ENCODE measurements around the gene OSGEP. TPM values are rescaled to one million over a fixed set of nuclear protein-coding genes. Genes with fewer than 3 reads are reported as not detected.
A peak's percentile ranks its signal among the peaks of the same experiment; 100 is the strongest.

The OSGEP gene
- total RNA-seq, 4 donors from 2014 or later: 26.7 to 146 (median 64.7) TPM

- 0 to 42% methylated on average over 1 to 2 of the region's 2 CpGs for WGBS, 2 donors (ENCODE audit: low coverage in 1 of 2)
- Histone ChIP-seq H3K27me3 (no peaks in the 10 kb centered on the region), H3K27ac (no peak overlapping the region), H3K4me3 (no peak overlapping the region), H3K9me3 (no peaks in the 10 kb centered on the region), H3K4me1 (peaks cover 0 to 33% (median 13%) of the 10 kb centered on the region in 4 donors), H3K36me3 (no peaks in the 10 kb centered on the region)
- in situ Hi-C loops (cut with MboI; ENCODE audit: low pct_ligation_motif_present in 1 of 4, low pct_unique_long_range_greater_than_20kb in 1 of 4, low sequenced_read_pairs in 3 of 4) (loop anchor here in 1 of 4 donors (25.0 kb wide), 1 partner anchor 187 kb away; no protein-coding TSS in a partner anchor), intact Hi-C loops (cut with DNase I; ENCODE audit: low total_unique reads) (no loop called here)
- no peak for DNase-seq
- TF ChIP-seq POLR2A (IDR thresholded peaks at IDR 0.05) (no peak), EP300 (IDR thresholded peaks at IDR 0.05; ENCODE audit: low read depth) (no peak), POLR2AphosphoS5 (IDR thresholded peaks at IDR 0.05) (no peak)
- TF ChIP-seq, protein P1, sequence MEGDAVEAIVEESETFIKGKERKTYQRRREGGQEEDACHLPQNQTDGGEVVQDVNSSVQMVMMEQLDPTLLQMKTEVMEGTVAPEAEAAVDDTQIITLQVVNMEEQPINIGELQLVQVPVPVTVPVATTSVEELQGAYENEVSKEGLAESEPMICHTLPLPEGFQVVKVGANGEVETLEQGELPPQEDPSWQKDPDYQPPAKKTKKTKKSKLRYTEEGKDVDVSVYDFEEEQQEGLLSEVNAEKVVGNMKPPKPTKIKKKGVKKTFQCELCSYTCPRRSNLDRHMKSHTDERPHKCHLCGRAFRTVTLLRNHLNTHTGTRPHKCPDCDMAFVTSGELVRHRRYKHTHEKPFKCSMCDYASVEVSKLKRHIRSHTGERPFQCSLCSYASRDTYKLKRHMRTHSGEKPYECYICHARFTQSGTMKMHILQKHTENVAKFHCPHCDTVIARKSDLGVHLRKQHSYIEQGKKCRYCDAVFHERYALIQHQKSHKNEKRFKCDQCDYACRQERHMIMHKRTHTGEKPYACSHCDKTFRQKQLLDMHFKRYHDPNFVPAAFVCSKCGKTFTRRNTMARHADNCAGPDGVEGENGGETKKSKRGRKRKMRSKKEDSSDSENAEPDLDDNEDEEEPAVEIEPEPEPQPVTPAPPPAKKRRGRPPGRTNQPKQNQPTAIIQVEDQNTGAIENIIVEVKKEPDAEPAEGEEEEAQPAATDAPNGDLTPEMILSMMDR (IDR thresholded peaks at IDR 0.05): no peak
These were observed 29.8 kb downstream of the OSGEP start for GRCh38 chr14:20424851-20425250.

- TF ChIP-seq POLR2AphosphoS5 (IDR thresholded peaks at IDR 0.05) (no peak), EP300 (IDR thresholded peaks at IDR 0.05; ENCODE audit: low read depth) (no peak), POLR2A (IDR thresholded peaks at IDR 0.05) (no peak)
- TF ChIP-seq, protein P1 (IDR thresholded peaks at IDR 0.05): no peak
- intact Hi-C loops (cut with DNase I; ENCODE audit: low total_unique reads): no loop called here
- H3K36me3 ChIP-seq: no peaks in the 10 kb centered on the region
These were observed 31.7 kb downstream of the OSGEP start for GRCh38 chr14:20422886-20423285.

DNA sequence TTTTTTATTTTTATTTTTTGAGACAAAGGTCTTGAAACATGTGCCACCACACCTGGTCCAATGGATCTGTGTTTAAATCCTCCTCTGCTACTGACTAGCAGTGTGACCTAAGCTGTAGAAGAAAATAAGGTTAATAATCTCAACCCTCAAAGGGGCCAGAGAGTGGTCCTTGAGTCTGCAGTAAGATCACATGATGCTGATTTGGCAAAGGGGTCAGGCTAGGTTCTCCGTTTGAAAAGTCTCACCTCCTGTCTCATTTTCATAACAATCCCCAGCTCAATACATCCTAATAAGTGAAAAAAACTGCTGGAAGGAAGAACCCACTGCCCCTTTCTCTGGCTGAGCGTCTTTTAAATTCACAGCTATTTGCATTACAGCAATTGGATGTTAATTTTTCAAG lies 33.3 kb downstream of the OSGEP start:
- Histone ChIP-seq H3K27me3 (no peaks in the 10 kb centered on the region), H3K9me3 (no peaks in the 10 kb centered on the region), H3K27ac (no peak overlapping the region), H3K36me3 (no peaks in the 10 kb centered on the region), H3K4me3 (no peak overlapping the region), H3K4me1 (peaks cover 0 to 38% (median 25%) of the 10 kb centered on the region in 4 donors)
- intact Hi-C loops (cut with DNase I; ENCODE audit: low total_unique reads): no loop called here
- WGBS, 2 donors (ENCODE audit: low coverage in 1 of 2): 43 to 54% methylated on average over 2 of the region's 2 CpGs
- no peak for DNase-seq
- TF ChIP-seq POLR2A (IDR thresholded peaks at IDR 0.05): no peak
- TF ChIP-seq, protein P1 (IDR thresholded peaks at IDR 0.05): no peak
- in situ Hi-C loops (cut with MboI; ENCODE audit: low pct_ligation_motif_present in 1 of 4, low pct_unique_long_range_greater_than_20kb in 1 of 4, low sequenced_read_pairs in 3 of 4): loop anchor here in 1 of 4 donors (25.0 kb wide), 1 partner anchor 191 kb away; no protein-coding TSS in a partner anchor

More at GRCh38 chr14:20422886-20423285, 31.7 kb downstream of the OSGEP start:
- Histone ChIP-seq H3K27ac (no peak overlapping the region), H3K27me3 (no peaks in the 10 kb centered on the region), H3K9me3 (no peaks in the 10 kb centered on the region), H3K4me3 (no peak overlapping the region), H3K4me1 (peaks cover 0 to 37% (median 24%) of the 10 kb centered on the region in 4 donors)
- 10 to 45% methylated on average over 2 of the region's 2 CpGs for WGBS, 2 donors (ENCODE audit: low coverage in 1 of 2)
- DNase-seq: no peak
- in situ Hi-C loops (cut with MboI; ENCODE audit: low pct_ligation_motif_present in 1 of 4, low pct_unique_long_range_greater_than_20kb in 1 of 4, low sequenced_read_pairs in 3 of 4): loop anchor here in 1 of 4 donors (25.0 kb wide), 1 partner anchor 189 kb away; no protein-coding TSS in a partner anchor

GRCh38 chr14:20419419-20419818 lies 35.2 kb downstream of the OSGEP start:
- H3K4me1 ChIP-seq: peaks cover 0 to 55% (median 33%) of the 10 kb centered on the region in 4 donors
- H3K36me3 ChIP-seq: no peaks in the 10 kb centered on the region
- DNase-seq: no peak
- intact Hi-C loops (cut with DNase I; ENCODE audit: low total_unique reads): no loop called here
- TF ChIP-seq POLR2A (IDR thresholded peaks at IDR 0.05) (no peak), POLR2AphosphoS5 (IDR thresholded peaks at IDR 0.05) (no peak)
- TF ChIP-seq, protein P1 (IDR thresholded peaks at IDR 0.05): peak in 1 of 5 experiments; percentile 12
- H3K27ac ChIP-seq: peak overlapping the region; percentile 83 to 99 (median 89)
- H3K4me3 ChIP-seq: no peak overlapping the region
- H3K27me3 ChIP-seq: no peaks in the 10 kb centered on the region
- WGBS, 2 donors (ENCODE audit: low coverage in 1 of 2): 64% methylated on average over 1 of the region's 1 CpG; no CpG with 5 or more reads in 1 of the 2 donors
- H3K9me3 ChIP-seq: no peaks in the 10 kb centered on the region
- in situ Hi-C loops (cut with MboI; ENCODE audit: low pct_ligation_motif_present in 1 of 4, low pct_unique_long_range_greater_than_20kb in 1 of 4, low sequenced_read_pairs in 3 of 4): loop anchor here in 2 of 4 donors (10.0 to 25.0 kb wide), 2 partner anchors 45 to 193 kb away; partner anchors contain the start of genes PIP4P1 (in 1 of the 2) and PNP (in 1 of the 2)
